Liver (tissue), 3 donors: ENCODE measurements around the gene CTNND1.

ENCODE experiments used
- FOXA1 ChIP-seq: IDR thresholded peaks from 2 replicates; pipeline ENCODE4 v1.6.1; 2016; ENCODE audit warnings: antibody characterized with exemption
- GABPA ChIP-seq, 2 donors: IDR thresholded peaks in 1 of 2; conservative IDR thresholded peaks in 1 of 2; 2 replicates each; pipeline ENCODE4 v1.6.1; 2016; ENCODE audit warnings: antibody characterized with exemption in 2 of 2, mild to moderate bottlenecking in 1 of 2, moderate library complexity in 1 of 2
- MAX ChIP-seq: IDR thresholded peaks from 2 replicates; pipeline ENCODE4 v1.6.1; 2016; ENCODE audit warnings: antibody characterized with exemption
- RAD21 ChIP-seq, 2 donors: IDR thresholded peaks; 2 replicates each; pipeline ENCODE4 v1.6.1; 2016; ENCODE audit warnings: antibody characterized with exemption in 2 of 2, mild to moderate bottlenecking in 2 of 2
- TF ChIP-seq, protein P1 (sequence below): IDR thresholded peaks from 2 replicates; pipeline ENCODE4 v1.6.1; 2016; ENCODE audit warnings: antibody characterized with exemption, mild to moderate bottlenecking
- TF ChIP-seq, protein P2 (sequence below): fragments of 150-350 bp; IDR thresholded peaks from 2 replicates; pipeline ENCODE4 v1.5.1; 2017; ENCODE audit warnings: improper control_type of control experiment, low read depth, low read length; ENCODE audit not compliant: missing input control
- donor health status: healthy.
- donor health status: healthy.

GRCh38 chr11:57867966-57868365, 106.4 kb downstream of the CTNND1 start:
- TF ChIP-seq MAX = no peak
- TF ChIP-seq, protein P1, sequence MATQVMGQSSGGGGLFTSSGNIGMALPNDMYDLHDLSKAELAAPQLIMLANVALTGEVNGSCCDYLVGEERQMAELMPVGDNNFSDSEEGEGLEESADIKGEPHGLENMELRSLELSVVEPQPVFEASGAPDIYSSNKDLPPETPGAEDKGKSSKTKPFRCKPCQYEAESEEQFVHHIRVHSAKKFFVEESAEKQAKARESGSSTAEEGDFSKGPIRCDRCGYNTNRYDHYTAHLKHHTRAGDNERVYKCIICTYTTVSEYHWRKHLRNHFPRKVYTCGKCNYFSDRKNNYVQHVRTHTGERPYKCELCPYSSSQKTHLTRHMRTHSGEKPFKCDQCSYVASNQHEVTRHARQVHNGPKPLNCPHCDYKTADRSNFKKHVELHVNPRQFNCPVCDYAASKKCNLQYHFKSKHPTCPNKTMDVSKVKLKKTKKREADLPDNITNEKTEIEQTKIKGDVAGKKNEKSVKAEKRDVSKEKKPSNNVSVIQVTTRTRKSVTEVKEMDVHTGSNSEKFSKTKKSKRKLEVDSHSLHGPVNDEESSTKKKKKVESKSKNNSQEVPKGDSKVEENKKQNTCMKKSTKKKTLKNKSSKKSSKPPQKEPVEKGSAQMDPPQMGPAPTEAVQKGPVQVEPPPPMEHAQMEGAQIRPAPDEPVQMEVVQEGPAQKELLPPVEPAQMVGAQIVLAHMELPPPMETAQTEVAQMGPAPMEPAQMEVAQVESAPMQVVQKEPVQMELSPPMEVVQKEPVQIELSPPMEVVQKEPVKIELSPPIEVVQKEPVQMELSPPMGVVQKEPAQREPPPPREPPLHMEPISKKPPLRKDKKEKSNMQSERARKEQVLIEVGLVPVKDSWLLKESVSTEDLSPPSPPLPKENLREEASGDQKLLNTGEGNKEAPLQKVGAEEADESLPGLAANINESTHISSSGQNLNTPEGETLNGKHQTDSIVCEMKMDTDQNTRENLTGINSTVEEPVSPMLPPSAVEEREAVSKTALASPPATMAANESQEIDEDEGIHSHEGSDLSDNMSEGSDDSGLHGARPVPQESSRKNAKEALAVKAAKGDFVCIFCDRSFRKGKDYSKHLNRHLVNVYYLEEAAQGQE = no peak
- TF ChIP-seq, protein P2, sequence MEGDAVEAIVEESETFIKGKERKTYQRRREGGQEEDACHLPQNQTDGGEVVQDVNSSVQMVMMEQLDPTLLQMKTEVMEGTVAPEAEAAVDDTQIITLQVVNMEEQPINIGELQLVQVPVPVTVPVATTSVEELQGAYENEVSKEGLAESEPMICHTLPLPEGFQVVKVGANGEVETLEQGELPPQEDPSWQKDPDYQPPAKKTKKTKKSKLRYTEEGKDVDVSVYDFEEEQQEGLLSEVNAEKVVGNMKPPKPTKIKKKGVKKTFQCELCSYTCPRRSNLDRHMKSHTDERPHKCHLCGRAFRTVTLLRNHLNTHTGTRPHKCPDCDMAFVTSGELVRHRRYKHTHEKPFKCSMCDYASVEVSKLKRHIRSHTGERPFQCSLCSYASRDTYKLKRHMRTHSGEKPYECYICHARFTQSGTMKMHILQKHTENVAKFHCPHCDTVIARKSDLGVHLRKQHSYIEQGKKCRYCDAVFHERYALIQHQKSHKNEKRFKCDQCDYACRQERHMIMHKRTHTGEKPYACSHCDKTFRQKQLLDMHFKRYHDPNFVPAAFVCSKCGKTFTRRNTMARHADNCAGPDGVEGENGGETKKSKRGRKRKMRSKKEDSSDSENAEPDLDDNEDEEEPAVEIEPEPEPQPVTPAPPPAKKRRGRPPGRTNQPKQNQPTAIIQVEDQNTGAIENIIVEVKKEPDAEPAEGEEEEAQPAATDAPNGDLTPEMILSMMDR = no peak
- TF ChIP-seq GABPA (IDR thresholded peaks at IDR 0.05 in 1 of 2, conservative IDR thresholded peaks at IDR 0.05 in 1 of 2) = no peak
- no peak for TF ChIP-seq FOXA1
- no peak for TF ChIP-seq RAD21 (IDR thresholded peaks at IDR 0.05)
